ENCODE data around the gene ALKBH4.
"Not testable (repeated sequence)": the region's sequence is repeated elsewhere in the genome, so short reads cannot be mapped to it uniquely, and the experiment has no call there.

The ALKBH4 gene

GRCh38 chr7:102409340-102409739 is 55.3 kb downstream of the ALKBH4 start:
- Histone ChIP-seq H2AFZ (ENCODE audit: low read length) (no peak overlapping the region), H4K20me1 (ENCODE audit: insufficient read depth, low read length, poor library complexity, severe bottlenecking) (peaks cover 3% of the 10 kb centered on the region), H3F3A (ENCODE audit: low read depth) (no peaks in the 10 kb centered on the region), H3K79me2 (ENCODE audit: insufficient read depth, low read length) (peaks cover 8% of the 10 kb centered on the region; the same call in 1 of the 2 replicates), H3K4me2 (ENCODE audit: low read depth, low read length, poor library complexity, severe bottlenecking) (no peak overlapping the region), H3K9me3 (ENCODE audit: insufficient read depth, low read depth, low read length) (peaks cover 4% of the 10 kb centered on the region; the same call in 1 of the 2 replicates), H3K4me1 (ENCODE audit: insufficient read depth, low read length, poor library complexity, severe bottlenecking) (peaks cover 3% of the 10 kb centered on the region), H3K9ac (ENCODE audit: low read depth, low read length, poor library complexity, severe bottlenecking) (no peak overlapping the region), H3K9me2 (replicated peaks; ENCODE audit: low read depth, low read length) (no peaks in the 10 kb centered on the region), H3K27me3 (ENCODE audit: insufficient read depth, low read length, poor library complexity, severe bottlenecking) (no peaks in the 10 kb centered on the region), H3K4me3 (ENCODE audit: low read length, poor library complexity, severe bottlenecking) (no peak overlapping the region), H3K36me3 (ENCODE audit: insufficient read depth, low read length) (peaks cover 87% of the 10 kb centered on the region; the same call in 1 of the 2 replicates)
- no peak for TF ChIP-seq CTCF (conservative IDR thresholded peaks at IDR 0.05; ENCODE audit: low read length)
- no peak for TF ChIP-seq EZH2phosphoT487 (IDR thresholded peaks at IDR 0.05; ENCODE audit: borderline replicate concordance)

- peaks cover 83% of the 10 kb centered on the region; the same call in 1 of the 2 replicates for H3K36me3 ChIP-seq (ENCODE audit: insufficient read depth, low read length)
- H2AFZ ChIP-seq (ENCODE audit: low read length); H3K9ac ChIP-seq (ENCODE audit: low read depth, low read length, poor library complexity, severe bottlenecking); H3K4me2 ChIP-seq (ENCODE audit: low read depth, low read length, poor library complexity, severe bottlenecking); H3K27me3 ChIP-seq (ENCODE audit: insufficient read depth, low read length, poor library complexity, severe bottlenecking); H3K4me3 ChIP-seq (ENCODE audit: low read length, poor library complexity, severe bottlenecking); H3F3A ChIP-seq (ENCODE audit: low read depth); H3K9me2 ChIP-seq (replicated peaks; ENCODE audit: low read depth, low read length); H3K79me2 ChIP-seq (ENCODE audit: insufficient read depth, low read length); H4K20me1 ChIP-seq (ENCODE audit: insufficient read depth, low read length, poor library complexity, severe bottlenecking); H3K9me3 ChIP-seq (ENCODE audit: insufficient read depth, low read depth, low read length); H3K4me1 ChIP-seq (ENCODE audit: insufficient read depth, low read length, poor library complexity, severe bottlenecking): not testable (repeated sequence)
These were observed 56.1 kb downstream of the ALKBH4 start for GRCh38 chr7:102408530-102408929.

GRCh38 chr7:102407910-102408309 is 56.8 kb downstream of the ALKBH4 start:
- no peak for TF ChIP-seq CTCF (conservative IDR thresholded peaks at IDR 0.05; ENCODE audit: low read length)
- no peak for TF ChIP-seq EZH2phosphoT487 (IDR thresholded peaks at IDR 0.05; ENCODE audit: borderline replicate concordance)

More at GRCh38 chr7:102407910-102408309, 56.8 kb downstream of the ALKBH4 start:
- Histone ChIP-seq H2AFZ (ENCODE audit: low read length) (no peak overlapping the region), H3F3A (ENCODE audit: low read depth) (no peaks in the 10 kb centered on the region), H3K36me3 (ENCODE audit: insufficient read depth, low read length) (peaks cover 83% of the 10 kb centered on the region; the same call in 1 of the 2 replicates), H3K79me2 (ENCODE audit: insufficient read depth, low read length) (peaks cover 2% of the 10 kb centered on the region; the same call in 1 of the 2 replicates), H4K20me1 (ENCODE audit: insufficient read depth, low read length, poor library complexity, severe bottlenecking) (peaks cover 2% of the 10 kb centered on the region), H3K27me3 (ENCODE audit: insufficient read depth, low read length, poor library complexity, severe bottlenecking) (no peaks in the 10 kb centered on the region), H3K4me2 (ENCODE audit: low read depth, low read length, poor library complexity, severe bottlenecking) (no peak overlapping the region), H3K9ac (ENCODE audit: low read depth, low read length, poor library complexity, severe bottlenecking) (no peak overlapping the region), H3K4me3 (ENCODE audit: low read length, poor library complexity, severe bottlenecking) (no peak overlapping the region), H3K9me2 (replicated peaks; ENCODE audit: low read depth, low read length) (no peaks in the 10 kb centered on the region), H3K9me3 (ENCODE audit: insufficient read depth, low read depth, low read length) (peaks cover 4% of the 10 kb centered on the region; the same call in 1 of the 2 replicates), H3K4me1 (ENCODE audit: insufficient read depth, low read length, poor library complexity, severe bottlenecking) (peaks cover 3% of the 10 kb centered on the region)

All from Loucy (cell line).